Measurements from ENCODE around the gene GNAL. TPM values are rescaled to one million over a fixed set of nuclear protein-coding genes. Genes with fewer than 3 reads are reported as not detected.

Gene GNAL
- total and polyA plus RNA-seq, 3 donors from 2014 or later, result 11.6 to 12.8 (median 12.1) TPM

- intact Hi-C loops (cut with DNase I; ENCODE audit: low total_unique reads), result no loop called here
- no peaks in the 10 kb centered on the region for H3K4me1 ChIP-seq
- WGBS, 2 donors, result 80 to 86% methylated on average over 18 to 20 of the region's 20 CpGs
Measured at GRCh38 chr18:11861583-11862288, 172.7 kb downstream of the GNAL start.

GRCh38 chr18:11862468-11863137 lies 173.5 kb downstream of the GNAL start:
- no peaks in the 10 kb centered on the region for H3K9me3 ChIP-seq
- DNase-seq, result no peak
- H3K4me1 ChIP-seq, result no peaks in the 10 kb centered on the region
- H3K27ac ChIP-seq, result no peak overlapping the region
- H3K27me3 ChIP-seq, result no peaks in the 10 kb centered on the region
- H3K4me3 ChIP-seq, result no peak overlapping the region
- TF ChIP-seq CTCF (IDR thresholded peaks at IDR 0.05), result no peak
- TF ChIP-seq POLR2A (IDR thresholded peaks at IDR 0.05), result no peak
- WGBS, 2 donors, result 57 to 63% methylated on average over 6 of the region's 6 CpGs
- intact Hi-C loops (cut with DNase I; ENCODE audit: low total_unique reads), result no loop called here
- no peaks in the 10 kb centered on the region for H3K36me3 ChIP-seq (ENCODE audit: low read depth, missing control alignments)

More at GRCh38 chr18:11861583-11862288, 172.7 kb downstream of the GNAL start:
- Histone ChIP-seq H3K4me3 (no peak overlapping the region), H3K36me3 (ENCODE audit: low read depth, missing control alignments) (no peaks in the 10 kb centered on the region), H3K27ac (no peak overlapping the region), H3K9me3 (no peaks in the 10 kb centered on the region), H3K27me3 (no peaks in the 10 kb centered on the region)
- DNase-seq, result no peak
- TF ChIP-seq POLR2A (IDR thresholded peaks at IDR 0.05), result no peak
- no peak for TF ChIP-seq CTCF (IDR thresholded peaks at IDR 0.05)

GRCh38 chr18:11864471-11864870 lies 175.4 kb downstream of the GNAL start:
- H3K4me3 ChIP-seq, result no peak overlapping the region
- intact Hi-C loops (cut with DNase I; ENCODE audit: low total_unique reads), result no loop called here
- H3K9me3 ChIP-seq, result no peaks in the 10 kb centered on the region
- H3K27me3 ChIP-seq, result no peaks in the 10 kb centered on the region
- no peaks in the 10 kb centered on the region for H3K4me1 ChIP-seq
- no peak overlapping the region for H3K27ac ChIP-seq
- TF ChIP-seq CTCF (IDR thresholded peaks at IDR 0.05) (no peak), POLR2A (IDR thresholded peaks at IDR 0.05) (no peak)
- H3K36me3 ChIP-seq (ENCODE audit: low read depth, missing control alignments), result no peaks in the 10 kb centered on the region
- no peak for DNase-seq
- WGBS, 2 donors, result 86 to 92% methylated on average over 2 of the region's 2 CpGs

- H3K4me1 ChIP-seq, result no peaks in the 10 kb centered on the region
- no peaks in the 10 kb centered on the region for H3K27me3 ChIP-seq
- no peaks in the 10 kb centered on the region for H3K9me3 ChIP-seq
- no peak overlapping the region for H3K27ac ChIP-seq
- WGBS, 2 donors, result 90 to 93% methylated on average over 12 of the region's 12 CpGs
- H3K4me3 ChIP-seq, result no peak overlapping the region
- TF ChIP-seq POLR2A (IDR thresholded peaks at IDR 0.05) (no peak), CTCF (IDR thresholded peaks at IDR 0.05) (no peak)
- no peaks in the 10 kb centered on the region for H3K36me3 ChIP-seq (ENCODE audit: low read depth, missing control alignments)
- DNase-seq, result no peak
- intact Hi-C loops (cut with DNase I; ENCODE audit: low total_unique reads), result no loop called here
Measured at GRCh38 chr18:11865071-11865470, 176.0 kb downstream of the GNAL start.

All from testis (tissue), 3 donors.